Measurements from ENCODE around the gene IQGAP3.

- TF ChIP-seq GATA2 (IDR thresholded peaks at IDR 0.05; ENCODE audit: low read depth, low read length) (no peak), GATA3 (IDR thresholded peaks at IDR 0.05; ENCODE audit: low read depth, low read length) (no peak)
Observed at GRCh38 chr1:156595016-156595415, 22.7 kb upstream of the IQGAP3 start.

All from SH-SY5Y (cell line).